Neuronal stem cell (in vitro differentiated cells): ENCODE measurements around the gene STK10.
A peak's percentile ranks its signal among the peaks of the same experiment; 100 is the strongest.

Source experiments
- DNase-seq: peaks from one replicate; pipeline ENCODE4 v3.0.0-alpha.2; 2013; ENCODE audit warnings: low spot score
- H2AFZ ChIP-seq: one replicate; pipeline ENCODE4 v1.6.1; 2013; ENCODE audit warnings: mild to moderate bottlenecking, low read length, inconsistent platforms
- H2AK5ac ChIP-seq: 2 replicates; pipeline ENCODE4 v1.6.1; 2013; ENCODE audit warnings: low read depth, mild to moderate bottlenecking, inconsistent platforms, low read length, moderate library complexity, mixed read lengths
- H2BK120ac ChIP-seq: 2 replicates; pipeline ENCODE4 v1.6.1; 2013; ENCODE audit warnings: low read depth, mild to moderate bottlenecking, inconsistent platforms, low read length, moderate library complexity, mixed read lengths
- H2BK12ac ChIP-seq: one replicate; pipeline ENCODE4 v1.6.1; 2013; ENCODE audit warnings: low read length, inconsistent platforms
- H2BK15ac ChIP-seq: 2 replicates; pipeline ENCODE4 v1.6.1; 2013; ENCODE audit warnings: mild to moderate bottlenecking, low read length, inconsistent platforms, mixed read lengths
- H2BK5ac ChIP-seq: one replicate; pipeline ENCODE4 v1.6.1; 2013; ENCODE audit warnings: inconsistent platforms, mild to moderate bottlenecking, low read length, moderate library complexity
- H3K14ac ChIP-seq: one replicate; pipeline ENCODE4 v1.6.1; 2013; ENCODE audit warnings: low read length, inconsistent platforms
- H3K18ac ChIP-seq: 2 replicates; pipeline ENCODE4 v1.6.1; 2013; ENCODE audit warnings: low read length, inconsistent platforms
- H3K23ac ChIP-seq: 2 replicates; pipeline ENCODE4 v1.6.1; 2013; ENCODE audit warnings: low read depth, mild to moderate bottlenecking, mixed read lengths, low read length, inconsistent platforms; ENCODE audit not compliant: poor library complexity
- H3K27ac ChIP-seq: replicated peaks from 3 replicates; pipeline ENCODE4 v1.5.1; 2013; ENCODE audit warnings: low read length, inconsistent platforms
- H3K27me3 ChIP-seq, 3 experiments: 2 replicates each; pipeline ENCODE4 v1.6.1; 2013; ENCODE audit warnings: low read length in 3 of 3, mild to moderate bottlenecking in 2 of 3, inconsistent platforms in 1 of 3, low read depth in 1 of 3, mixed read lengths in 1 of 3, moderate library complexity in 1 of 3; ENCODE audit not compliant: control insufficient read depth in 3 of 3, insufficient read depth in 3 of 3
- H3K36me3 ChIP-seq, 2 donors: replicated peaks in 1 of 2; 2 replicates each; pipeline ENCODE4 v1.6.1; 2013; ENCODE audit warnings: low read length in 2 of 2; ENCODE audit not compliant: control insufficient read depth in 2 of 2, insufficient read depth in 2 of 2
- H3K4ac ChIP-seq: 2 replicates; pipeline ENCODE4 v1.6.1; 2013; ENCODE audit warnings: inconsistent platforms, mild to moderate bottlenecking, low read length, moderate library complexity
- H3K4me1 ChIP-seq, 2 donors: 1 replicate in 1 of 2; 2 replicates in 1 of 2; pipeline ENCODE4 v1.6.1; 2013; ENCODE audit warnings: low read length in 2 of 2, low read depth in 1 of 2; ENCODE audit not compliant: control insufficient read depth in 2 of 2, insufficient read depth in 1 of 2
- H3K4me2 ChIP-seq: one replicate; pipeline ENCODE4 v1.6.1; 2013; ENCODE audit warnings: mild to moderate bottlenecking, low read length, inconsistent platforms; ENCODE audit not compliant: insufficient read depth, poor library complexity, severe bottlenecking
- H3K4me3 ChIP-seq, 2 donors: 2 replicates each; pipeline ENCODE4 v1.5.1; 2013; ENCODE audit warnings: low read length in 2 of 2, mild to moderate bottlenecking in 2 of 2, inconsistent platforms in 1 of 2, moderate library complexity in 1 of 2
- H3K79me1 ChIP-seq: one replicate; pipeline ENCODE4 v1.6.1; 2013; ENCODE audit warnings: low read depth, mild to moderate bottlenecking, inconsistent platforms, low read length, moderate library complexity
- H3K9ac ChIP-seq: one replicate; pipeline ENCODE4 v1.6.1; 2013; ENCODE audit warnings: mild to moderate bottlenecking, low read depth, low read length, inconsistent platforms; ENCODE audit not compliant: poor library complexity
- H3K9me3 ChIP-seq, 2 donors: replicated peaks in 1 of 2; 2 replicates each; pipeline versions ENCODE3 to v1.6.1; 2013; ENCODE audit warnings: low read length in 2 of 2, mild to moderate bottlenecking in 2 of 2, inconsistent platforms in 1 of 2, low read depth in 1 of 2, mixed read lengths in 1 of 2, moderate library complexity in 1 of 2; ENCODE audit not compliant: control insufficient read depth in 2 of 2, insufficient read depth in 1 of 2
- H4K8ac ChIP-seq: one replicate; pipeline ENCODE4 v1.6.1; 2013; ENCODE audit warnings: low read depth, mild to moderate bottlenecking, inconsistent platforms, low read length, moderate library complexity
- H4K91ac ChIP-seq: one replicate; pipeline ENCODE4 v1.6.1; 2013; ENCODE audit warnings: low read length, low read depth, mild to moderate bottlenecking, inconsistent platforms; ENCODE audit not compliant: poor library complexity
- WGBS, 2 donors: extraction: QIAGEN DNeasy Blood & Tissue Kit; methylation state at CpG; one replicate each; pipeline ENCODE4 v1.1.7; 2013; ENCODE audit warnings: missing lambda C conversion rate in 2 of 2, mixed read lengths in 1 of 2; ENCODE audit not compliant: insufficient read length in 2 of 2, insufficient replicate concordance in 1 of 2; ENCODE audit errors: extremely low coverage in 2 of 2; 5-methylcytosine and 5-hydroxymethylcytosine counted together

Gene STK10

DNA sequence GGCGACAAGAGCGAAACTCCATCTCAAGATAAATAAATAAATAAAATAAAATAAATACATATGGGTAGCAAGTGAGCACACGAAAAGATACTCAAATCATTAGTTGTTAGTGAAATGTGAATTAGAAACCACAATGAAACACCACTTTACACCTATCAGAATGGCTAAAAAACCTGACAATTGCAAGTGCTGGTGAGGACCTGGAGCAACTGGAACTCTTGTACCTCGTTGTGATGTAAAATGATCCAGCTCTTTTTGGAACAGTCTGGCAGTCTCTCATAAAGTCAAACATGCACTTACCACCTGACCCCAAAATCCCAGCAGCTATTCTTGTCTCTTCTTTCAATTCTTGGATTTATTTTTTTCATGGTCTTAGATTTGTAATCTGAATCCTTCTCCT lies 112.4 kb downstream of the STK10 start:
- Histone ChIP-seq H3K4me2 (no peak overlapping the region), H2AK5ac (no peak overlapping the region), H3K27me3 (no peaks in the 10 kb centered on the region), H3K4me3 (no peak overlapping the region), H4K8ac (no peak overlapping the region), H4K91ac (no peak overlapping the region), H3K14ac (no peak overlapping the region), H3K36me3 (peaks cover 0 to 3% of the 10 kb centered on the region in 2 donors), H3K23ac (no peak overlapping the region), H3K27ac (no peak overlapping the region), H3K79me1 (no peaks in the 10 kb centered on the region), H3K18ac (no peak overlapping the region), H3K4me1 (peaks cover 6 to 13% of the 10 kb centered on the region in 2 donors), H2BK5ac (no peak overlapping the region), H3K9me3 (peaks cover 0 to 5% of the 10 kb centered on the region in 2 donors), H2AFZ (no peak overlapping the region), H3K9ac (no peak overlapping the region), H2BK15ac (no peak overlapping the region), H3K4ac (no peak overlapping the region), H2BK120ac (no peak overlapping the region), H2BK12ac (no peak overlapping the region)
- no CpG with 5 or more reads among the region's 4 CpGs for WGBS, 2 donors
- no peak for DNase-seq

- no peak overlapping the region for H2BK12ac ChIP-seq
- H3K4me1 ChIP-seq = peaks cover 6 to 13% of the 10 kb centered on the region in 2 donors
- H3K79me1 ChIP-seq = no peaks in the 10 kb centered on the region
- H4K91ac ChIP-seq = no peak overlapping the region
- no peak overlapping the region for H2AFZ ChIP-seq
- no peak overlapping the region for H2BK5ac ChIP-seq
- no peak overlapping the region for H3K14ac ChIP-seq
- H3K4ac ChIP-seq = no peak overlapping the region
- no peak for DNase-seq
- H2BK15ac ChIP-seq = no peak overlapping the region
- peaks cover 0 to 5% of the 10 kb centered on the region in 2 donors for H3K9me3 ChIP-seq
- H3K4me3 ChIP-seq = no peak overlapping the region
- H2AK5ac ChIP-seq = no peak overlapping the region
- H3K9ac ChIP-seq = no peak overlapping the region
- H3K23ac ChIP-seq = no peak overlapping the region
- no peaks in the 10 kb centered on the region for H3K27me3 ChIP-seq
- no peak overlapping the region for H2BK120ac ChIP-seq
- H3K4me2 ChIP-seq = no peak overlapping the region
- H4K8ac ChIP-seq = no peak overlapping the region
- H3K36me3 ChIP-seq = peaks cover 0 to 3% of the 10 kb centered on the region in 2 donors
- H3K18ac ChIP-seq = no peak overlapping the region
- no CpG with 5 or more reads among the region's 3 CpGs for WGBS, 2 donors
- no peak overlapping the region for H3K27ac ChIP-seq
These were observed 113.1 kb downstream of the STK10 start for GRCh38 chr5:172074896-172075295.

GRCh38 chr5:172071309-172071875 lies 116.6 kb downstream of the STK10 start:
- Histone ChIP-seq H3K9ac (no peak overlapping the region), H3K9me3 (peaks cover 0 to 5% of the 10 kb centered on the region in 2 donors), H3K4ac (no peak overlapping the region), H2AK5ac (no peak overlapping the region), H3K36me3 (no peaks in the 10 kb centered on the region), H4K8ac (no peak overlapping the region), H2BK5ac (no peak overlapping the region), H2BK15ac (no peak overlapping the region), H3K4me3 (no peak overlapping the region), H3K14ac (no peak overlapping the region), H3K18ac (no peak overlapping the region), H4K91ac (no peak overlapping the region), H3K4me2 (no peak overlapping the region), H3K23ac (no peak overlapping the region), H3K27ac (no peak overlapping the region), H2BK120ac (no peak overlapping the region), H3K79me1 (no peaks in the 10 kb centered on the region), H2BK12ac (no peak overlapping the region), H3K27me3 (no peaks in the 10 kb centered on the region), H2AFZ (no peak overlapping the region), H3K4me1 (no peaks in the 10 kb centered on the region)
- WGBS, 2 donors = no CpG with 5 or more reads among the region's 3 CpGs
- DNase-seq = no peak

DNA sequence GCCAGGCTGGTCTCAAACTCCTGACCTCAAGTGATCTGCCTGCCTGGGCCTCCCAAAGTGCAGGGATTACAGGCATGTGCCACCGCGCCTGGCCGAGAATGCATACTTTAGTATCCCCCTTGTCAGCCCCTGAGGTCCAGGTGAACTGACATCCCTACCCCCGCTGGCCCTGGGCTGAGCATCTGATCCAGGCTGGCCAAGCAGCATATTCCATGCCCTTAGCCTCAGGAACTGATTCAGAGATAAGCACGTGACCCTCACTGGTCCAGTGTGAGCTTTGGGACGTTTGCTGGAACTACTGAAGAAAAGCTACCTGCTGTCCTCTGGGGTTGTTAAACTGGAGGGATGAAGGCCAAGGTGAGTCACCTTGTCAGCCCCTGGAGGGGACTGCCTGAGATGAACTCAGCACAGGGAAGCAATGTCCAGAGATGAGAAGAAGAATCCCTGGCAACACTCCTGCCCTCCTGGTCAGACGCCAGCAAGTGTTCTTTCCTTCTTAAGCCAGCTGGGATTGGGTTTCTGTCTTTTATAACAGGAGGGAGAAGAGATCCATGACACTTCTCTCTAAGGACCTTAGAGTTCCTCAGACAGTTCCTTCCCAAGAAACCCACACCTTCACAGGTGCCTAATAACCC lies 122.5 kb downstream of the STK10 start:
- DNase-seq = no peak
- peaks cover 0 to 4% of the 10 kb centered on the region in 2 donors for H3K36me3 ChIP-seq

More for the DNA sequence above, 122.5 kb downstream of the STK10 start:
- H3K14ac ChIP-seq = no peak overlapping the region
- no peak overlapping the region for H4K8ac ChIP-seq
- H2BK5ac ChIP-seq = no peak overlapping the region
- WGBS, 2 donors = no CpG with 5 or more reads among the region's 7 CpGs
- H3K27me3 ChIP-seq = no peaks in the 10 kb centered on the region
- H3K4ac ChIP-seq = peak overlapping the region; percentile 57
- no peak overlapping the region for H2AFZ ChIP-seq
- H3K9ac ChIP-seq = no peak overlapping the region
- H3K27ac ChIP-seq = no peak overlapping the region
- H2BK12ac ChIP-seq = no peak overlapping the region
- H3K23ac ChIP-seq = peak overlapping the region; percentile 10
- H3K79me1 ChIP-seq = no peaks in the 10 kb centered on the region
- peak overlapping the region; percentile 35 for H2BK15ac ChIP-seq
- H3K18ac ChIP-seq = peak overlapping the region; percentile 44
- no peak overlapping the region for H4K91ac ChIP-seq
- no peak overlapping the region for H2BK120ac ChIP-seq
- no peak overlapping the region for H3K4me3 ChIP-seq
- peak overlapping the region; percentile 78 for H2AK5ac ChIP-seq
- no peak overlapping the region for H3K4me2 ChIP-seq
- peaks cover 14 to 16% of the 10 kb centered on the region in 2 donors for H3K4me1 ChIP-seq
- H3K9me3 ChIP-seq = no peaks in the 10 kb centered on the region
